Ecto neural progenitor cell (in vitro differentiated cells): ENCODE measurements around the gene PRRT2.

Source experiments
- DNase-seq: peaks from one replicate; pipeline ENCODE4 v3.0.0-alpha.2; 2018; ENCODE audit warnings: low spot score

The PRRT2 gene

DNA sequence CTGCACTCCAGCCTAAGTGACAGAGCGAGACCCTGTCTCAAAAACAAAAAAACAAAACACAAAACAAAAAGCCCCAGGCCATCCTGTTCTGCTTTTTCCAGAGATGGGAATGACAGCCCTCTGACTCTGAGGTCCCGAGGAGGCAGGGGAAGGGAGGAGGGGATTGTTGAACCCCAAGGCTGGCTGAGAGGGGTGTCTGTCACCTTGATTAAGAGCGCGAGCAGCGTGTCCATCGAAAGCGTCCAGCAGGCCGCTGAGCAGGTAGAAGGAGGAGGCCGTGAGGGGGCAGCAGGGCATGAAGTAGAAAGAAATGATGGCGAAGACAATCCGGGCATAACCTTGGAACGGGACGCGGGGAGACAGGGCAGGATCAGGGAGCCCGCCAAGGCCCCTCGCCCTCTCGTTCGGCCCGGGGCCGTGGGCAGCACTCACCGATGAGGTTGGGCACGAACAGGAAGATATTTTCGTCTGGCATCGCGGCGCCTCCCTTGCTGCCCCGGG, 50.4 kb downstream of the PRRT2 start:
- no peak for DNase-seq

DNA sequence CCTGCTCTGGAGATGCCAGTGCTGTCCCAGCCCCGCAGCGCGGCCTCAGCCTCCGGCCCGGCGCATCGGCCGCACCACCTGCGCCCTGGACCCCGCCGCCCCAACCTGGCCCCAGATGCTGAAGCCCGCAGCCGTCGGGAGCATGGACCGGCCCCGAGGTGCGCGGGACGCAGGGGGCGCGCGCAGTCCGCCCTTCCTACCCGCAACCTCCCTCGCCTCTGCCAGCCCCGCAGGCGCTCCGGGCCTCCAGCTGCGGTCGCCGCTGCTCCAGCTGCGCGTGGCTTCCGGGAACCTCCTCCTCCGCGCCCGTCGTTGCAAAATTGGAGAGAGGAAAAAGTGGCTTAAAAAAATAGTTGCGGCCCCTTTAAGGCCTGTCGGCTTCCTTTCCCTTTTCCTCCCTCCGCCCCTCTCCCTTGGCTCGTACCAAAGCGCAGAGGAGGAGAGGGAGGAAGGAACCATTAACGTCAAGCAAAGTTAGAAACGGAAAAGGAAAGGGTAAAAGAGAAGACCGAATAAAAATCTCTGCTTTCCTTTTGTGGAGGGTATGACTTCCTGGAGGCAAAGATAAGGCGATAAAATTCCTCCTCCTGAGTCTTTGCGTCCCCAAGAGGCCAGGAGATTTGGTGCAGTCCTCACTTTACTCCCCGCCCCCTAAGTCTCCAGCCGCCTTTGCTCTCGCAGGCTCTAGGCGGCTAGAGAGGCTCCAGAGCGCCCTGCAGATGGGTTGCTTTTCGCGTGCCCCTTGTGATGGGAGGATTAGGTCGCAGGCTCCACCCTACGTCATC, 51.1 kb downstream of the PRRT2 start, which contains the start of gene CDIPT:
TSS of gene CDIPT (minus strand) at position 343 of the 785 bp plus-strand sequence. CDS start 369 bp downstream, outside the sequence.
- peak; percentile 93 for DNase-seq

DNA sequence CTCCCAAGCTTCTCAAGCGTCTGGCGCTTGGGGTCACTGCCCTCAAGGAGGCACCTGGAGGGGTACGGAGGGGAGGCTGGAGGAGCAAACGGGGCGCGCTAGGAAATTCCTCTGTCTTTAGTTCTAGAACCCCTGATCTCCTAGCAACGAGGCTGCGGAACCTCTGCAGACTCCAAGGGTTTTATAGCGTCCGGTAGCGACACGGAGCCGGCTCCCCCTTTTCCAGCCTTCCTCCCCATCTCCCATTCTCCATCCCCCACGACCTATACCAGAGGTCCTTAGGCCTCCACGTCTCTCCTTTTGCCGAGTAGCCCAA, 51.6 kb downstream of the PRRT2 start:
- DNase-seq, result no peak

DNA sequence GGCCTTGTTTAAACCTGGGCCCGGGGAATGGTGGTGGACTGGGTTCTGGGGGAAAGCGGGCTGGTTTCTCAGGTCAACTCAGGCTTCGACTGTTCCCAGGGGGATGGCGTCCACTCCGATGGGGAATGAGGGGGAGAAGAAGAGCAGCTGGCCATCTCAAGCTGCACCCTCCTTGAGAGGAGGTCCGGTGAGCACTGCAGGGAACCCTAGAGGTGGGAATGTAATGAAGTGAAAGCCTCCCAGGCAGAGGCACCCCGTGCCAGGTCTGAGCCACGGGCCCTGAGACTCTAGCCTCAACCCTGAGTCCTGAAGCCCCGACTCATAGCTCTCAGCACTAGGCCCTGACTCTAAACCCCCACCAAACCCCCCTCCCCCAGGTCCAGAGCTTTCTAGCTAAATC, 52.2 kb downstream of the PRRT2 start:
- no peak for DNase-seq
